NCI-H69 (cell line): ENCODE measurements around the gene CGB5.

Experiments
- DNase-seq: peaks from one replicate; lab custom pipeline; 2025; lab: John Stamatoyannopoulos, UW

Gene CGB5

GRCh38 chr19:49057636-49058234 is 14.1 kb downstream of the CGB5 start, which contains the start of gene CGB7:
Gene CGB7 (minus strand): TSS chr19:49057749. CDS start chr19:49055375, 2,374 bp downstream.
- peak; percentile 58 for DNase-seq

GRCh38 chr19:49058562-49058961 is 14.9 kb downstream of the CGB5 start:
- peak; percentile 23 for DNase-seq

- no peak for DNase-seq
Measured at GRCh38 chr19:49059053-49059452, 15.4 kb downstream of the CGB5 start.

GRCh38 chr19:49061000-49061399 is 17.4 kb downstream of the CGB5 start:
- DNase-seq: no peak

- DNase-seq: no peak
Measured at GRCh38 chr19:49061445-49061844, 17.8 kb downstream of the CGB5 start.

- DNase-seq: no peak
Measured at GRCh38 chr19:49064029-49064629, 20.5 kb downstream of the CGB5 start.

GRCh38 chr19:49064768-49065611 is 21.3 kb downstream of the CGB5 start, which contains the start of gene NTF4:
Gene NTF4 (minus strand): TSS chr19:49064818. CDS start chr19:49061997, 2,821 bp downstream.
- DNase-seq: peak; percentile 52

GRCh38 chr19:49065905-49066512 is 22.4 kb downstream of the CGB5 start:
- no peak for DNase-seq

- DNase-seq: no peak
Measured at GRCh38 chr19:49067554-49067953, 23.9 kb downstream of the CGB5 start.

GRCh38 chr19:49069026-49069425 is 25.4 kb downstream of the CGB5 start:
- DNase-seq: no peak

- no peak for DNase-seq
Measured at GRCh38 chr19:49070416-49070815, 26.8 kb downstream of the CGB5 start.

- no peak for DNase-seq
Measured at GRCh38 chr19:49071860-49072547, 28.4 kb downstream of the CGB5 start.

GRCh38 chr19:49073514-49074378 is 30.1 kb downstream of the CGB5 start:
- peak; percentile 61 for DNase-seq

GRCh38 chr19:49074869-49075268 is 31.2 kb downstream of the CGB5 start:
- DNase-seq: peak; percentile 68

GRCh38 chr19:49080392-49080791 is 36.7 kb downstream of the CGB5 start:
- DNase-seq: no peak

- DNase-seq: no peak
Measured at GRCh38 chr19:49081273-49081672, 37.6 kb downstream of the CGB5 start.

- peak; percentile 53 for DNase-seq
Measured at GRCh38 chr19:49084206-49085019, 40.8 kb downstream of the CGB5 start.

GRCh38 chr19:49085020-49085867 is 41.6 kb downstream of the CGB5 start, which contains the start of gene SNRNP70:
Gene SNRNP70 (plus strand): TSS chr19:49085451. CDS start chr19:49086415, 964 bp downstream.
- peak; percentile 100 for DNase-seq

GRCh38 chr19:49085868-49086232 is 42.2 kb downstream of the CGB5 start:
- DNase-seq: no peak
